Loucy (cell line): ENCODE results near the gene FAM193A.

Experiments
- CTCF ChIP-seq: fragments of 200-600 bp; sonication (generic); conservative IDR thresholded peaks from 2 replicates; pipeline ENCODE4 v1.5.1; 2014; ENCODE audit warnings: mild to moderate bottlenecking, antibody characterized with exemption, low read length
- EZH2phosphoT487 ChIP-seq: fragments of 200-600 bp; IDR thresholded peaks from 2 replicates; pipeline ENCODE4 v1.6.1; 2018; ENCODE audit warnings: antibody characterized with exemption, mild to moderate bottlenecking, moderate library complexity, borderline replicate concordance

- no peak for TF ChIP-seq CTCF
- no peak for TF ChIP-seq EZH2phosphoT487
Measured at GRCh38 chr4:2696423-2696822, 160.0 kb downstream of the FAM193A start.
